Measurements from ENCODE around the gene ZDHHC14. TPM values are rescaled to one million over a fixed set of nuclear protein-coding genes. Genes with fewer than 3 reads are reported as not detected.
"Not testable (repeated sequence)": the region's sequence is repeated elsewhere in the genome, so short reads cannot be mapped to it uniquely, and the experiment has no call there.

The ZDHHC14 gene
- total RNA-seq, 1 donor from 2014 or later, result 23.5 TPM

DNA sequence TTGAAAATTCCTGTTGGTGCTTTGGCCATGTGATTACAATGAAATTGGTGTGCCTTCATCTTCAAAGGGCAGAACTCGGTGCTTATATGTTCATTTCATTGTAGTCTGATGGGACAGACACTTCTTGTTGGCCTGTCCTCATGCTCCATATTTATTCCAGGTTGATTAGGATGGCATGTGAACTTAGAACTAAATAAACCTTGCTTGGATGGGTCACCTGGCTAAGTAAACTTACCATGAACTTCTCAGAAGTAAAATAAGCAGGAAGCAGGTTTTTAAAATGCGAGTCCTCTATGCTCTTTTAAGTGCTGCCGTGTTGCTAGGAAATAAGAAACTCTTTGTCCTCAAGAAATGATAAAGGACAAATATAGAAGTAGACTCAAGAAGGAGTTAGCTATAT, 26.7 kb downstream of the ZDHHC14 start:
- DNase-seq (ENCODE audit: low spot score), result no peak

DNA sequence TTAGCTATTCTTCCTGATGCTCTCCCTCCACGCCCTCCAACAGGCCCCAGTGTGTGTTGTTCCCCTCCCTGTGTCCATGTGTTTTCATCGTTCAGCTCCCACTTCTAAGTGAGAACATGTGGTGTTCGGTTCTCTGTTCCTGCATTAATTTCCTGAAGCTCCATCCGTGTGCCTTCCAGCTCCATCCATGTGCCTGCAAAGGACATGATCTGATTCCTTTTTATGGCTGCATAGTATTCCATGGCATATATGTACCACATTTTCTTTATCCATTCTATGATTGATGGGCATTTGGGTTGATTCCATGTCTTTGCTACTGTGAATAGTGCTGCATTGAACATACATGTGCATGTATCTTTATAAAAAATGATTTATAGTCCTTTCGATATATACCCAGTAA, 27.4 kb downstream of the ZDHHC14 start:
- not testable (repeated sequence) for DNase-seq (ENCODE audit: low spot score)

- no peak for DNase-seq (ENCODE audit: low spot score)
Observed at GRCh38 chr6:157410045-157410444, 29.1 kb downstream of the ZDHHC14 start.

- DNase-seq (ENCODE audit: low spot score), result no peak
Observed at GRCh38 chr6:157411368-157411767, 30.4 kb downstream of the ZDHHC14 start.

DNA sequence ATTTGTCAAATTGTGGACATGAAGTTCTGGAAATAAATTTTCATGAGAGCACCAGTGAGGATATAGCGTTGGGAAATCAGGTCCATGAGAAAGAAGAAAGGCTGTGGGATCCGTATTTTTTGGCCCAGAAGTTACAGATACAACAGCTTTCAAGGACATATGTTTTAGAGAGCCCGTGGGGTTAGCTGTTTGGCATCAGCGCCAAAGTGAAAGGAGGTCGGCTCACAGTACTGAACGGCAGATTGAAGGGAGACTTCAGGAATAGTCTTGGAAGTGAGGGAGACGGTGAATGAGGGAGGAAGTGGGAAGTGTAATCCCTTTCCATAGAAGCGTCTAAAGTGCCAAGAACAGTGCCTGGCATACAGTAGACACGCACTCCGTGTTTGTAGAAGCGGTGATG, 31.8 kb downstream of the ZDHHC14 start:
- DNase-seq (ENCODE audit: low spot score), result no peak

GRCh38 chr6:157420497-157420896, 39.5 kb downstream of the ZDHHC14 start:
- no peak for DNase-seq (ENCODE audit: low spot score)

- no peak for DNase-seq (ENCODE audit: low spot score)
Observed at GRCh38 chr6:157424491-157425020, 43.6 kb downstream of the ZDHHC14 start.

DNA sequence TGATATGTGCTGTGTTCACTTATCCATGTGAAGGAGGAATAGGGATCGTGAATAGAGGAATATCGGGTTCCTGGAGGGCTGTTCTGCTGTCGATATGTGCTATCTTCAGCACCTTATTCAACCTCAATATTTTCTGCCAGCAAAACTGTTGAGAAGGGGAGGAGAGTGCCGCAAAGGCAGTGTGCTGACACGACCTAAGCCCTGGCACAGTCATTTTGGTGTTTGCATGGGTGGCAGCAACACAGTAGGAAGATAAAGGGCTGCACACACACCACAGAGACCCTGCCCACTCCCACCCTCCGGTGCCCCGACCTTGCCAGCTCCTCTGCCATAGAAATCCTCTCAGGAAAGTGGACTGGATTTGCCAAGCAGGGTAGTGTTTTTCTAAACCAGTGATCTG, 47.0 kb downstream of the ZDHHC14 start:
- DNase-seq (ENCODE audit: low spot score), result no peak

DNA sequence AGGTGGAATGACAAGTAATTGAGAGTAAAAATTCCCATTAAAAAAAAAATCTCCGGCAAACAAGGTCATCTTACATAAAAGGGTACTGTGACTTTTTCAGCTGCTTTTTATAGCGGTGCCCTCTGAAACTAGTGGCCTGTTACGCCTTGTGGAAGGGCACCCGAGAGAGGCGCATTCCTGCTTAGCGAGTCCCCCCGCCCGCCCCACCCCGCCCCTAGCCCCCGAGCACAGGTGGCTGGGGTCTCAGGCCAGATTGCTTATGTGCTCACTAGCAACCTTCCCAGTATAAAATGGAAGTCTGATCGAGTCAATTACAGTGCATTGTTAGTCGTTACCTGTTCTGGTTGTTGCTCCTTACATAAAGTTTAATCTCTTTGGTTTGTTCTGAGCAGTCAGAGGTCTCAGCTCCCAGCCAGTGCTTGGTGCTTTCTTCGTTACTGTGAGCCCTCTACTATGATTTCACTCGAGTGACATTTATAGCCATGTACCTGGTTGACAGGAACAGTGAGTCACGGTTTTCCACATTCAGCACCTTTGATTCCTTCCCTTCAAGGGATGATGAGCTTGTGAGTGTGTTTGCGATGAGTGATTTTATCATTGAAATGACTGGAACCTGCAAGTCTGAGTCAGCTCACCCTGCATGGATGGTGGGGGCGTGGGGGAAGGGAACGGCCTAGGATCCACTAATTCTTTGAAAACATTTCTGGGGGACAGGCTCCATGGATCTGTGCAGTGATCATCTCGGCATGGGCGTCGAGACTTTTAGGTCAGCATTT, 47.6 kb downstream of the ZDHHC14 start:
- no peak for DNase-seq (ENCODE audit: low spot score)

- no peak for DNase-seq (ENCODE audit: low spot score)
Observed at GRCh38 chr6:157429248-157429647, 48.3 kb downstream of the ZDHHC14 start.

DNA sequence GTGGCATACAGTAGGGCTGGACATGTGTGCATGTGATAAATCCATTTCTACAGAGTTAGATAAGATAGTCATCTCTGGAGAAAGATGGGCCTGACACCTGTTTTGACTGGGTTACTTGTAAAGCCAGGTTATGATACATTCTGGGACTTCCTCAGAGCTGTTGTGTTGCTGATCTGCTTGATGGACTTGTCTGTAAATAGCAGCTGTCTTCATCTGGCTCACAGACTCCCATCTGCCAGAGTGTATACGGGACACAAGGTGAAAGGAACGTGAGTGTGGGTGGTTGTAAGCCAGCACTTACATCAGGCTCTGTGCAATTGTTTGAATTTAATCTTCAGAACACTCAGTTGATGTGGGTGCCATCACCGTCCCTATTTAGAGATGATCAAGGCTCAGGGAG, 49.8 kb downstream of the ZDHHC14 start:
- DNase-seq (ENCODE audit: low spot score), result no peak

GRCh38 chr6:157432231-157432891, 51.4 kb downstream of the ZDHHC14 start:
- DNase-seq (ENCODE audit: low spot score), result no peak

DNA sequence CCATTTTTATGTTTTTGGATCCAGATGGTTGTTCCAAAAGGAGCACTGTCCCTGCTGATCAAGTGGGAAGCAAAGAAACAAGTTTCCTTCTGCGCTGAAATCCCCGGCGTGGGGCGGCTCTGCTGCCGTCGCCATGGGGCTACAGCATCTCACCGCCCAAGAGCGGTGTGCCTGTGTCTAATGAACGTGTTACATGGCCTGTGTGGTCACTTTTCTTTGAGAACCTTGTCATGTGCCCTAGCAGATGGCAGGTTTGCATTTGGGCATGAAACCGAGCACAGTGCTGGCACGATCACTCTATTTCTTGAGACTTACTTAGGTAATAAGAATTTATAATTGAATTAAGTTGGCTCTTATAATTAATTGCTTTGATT, 51.9 kb downstream of the ZDHHC14 start:
- DNase-seq (ENCODE audit: low spot score), result no peak

DNA sequence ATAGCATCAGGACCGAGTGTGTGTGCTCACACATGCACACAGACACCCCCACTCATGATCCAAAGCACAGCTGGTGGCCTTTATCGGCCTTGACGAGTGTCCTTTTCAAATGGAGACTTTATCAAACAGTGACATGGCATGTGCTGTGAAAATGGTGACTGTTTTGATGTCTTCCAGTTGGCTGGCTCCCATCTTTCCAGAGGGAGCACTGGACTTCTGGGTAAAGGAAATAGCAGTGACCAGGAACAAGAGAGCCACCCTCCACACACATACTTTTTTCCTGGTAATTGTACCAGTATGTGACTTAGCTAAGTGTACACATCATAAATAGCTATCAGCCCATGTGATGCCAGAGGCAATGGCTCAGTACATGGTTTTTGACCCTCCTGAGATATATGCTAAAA, 52.7 kb downstream of the ZDHHC14 start:
- DNase-seq (ENCODE audit: low spot score), result no peak

- peak; percentile 54 for DNase-seq (ENCODE audit: low spot score)
Observed at GRCh38 chr6:157434349-157435033, 53.5 kb downstream of the ZDHHC14 start.

- DNase-seq (ENCODE audit: low spot score), result no peak
Observed at GRCh38 chr6:157436219-157436943, 55.4 kb downstream of the ZDHHC14 start.

- no peak for DNase-seq (ENCODE audit: low spot score)
Observed at GRCh38 chr6:157436944-157437336, 56.0 kb downstream of the ZDHHC14 start.

DNA sequence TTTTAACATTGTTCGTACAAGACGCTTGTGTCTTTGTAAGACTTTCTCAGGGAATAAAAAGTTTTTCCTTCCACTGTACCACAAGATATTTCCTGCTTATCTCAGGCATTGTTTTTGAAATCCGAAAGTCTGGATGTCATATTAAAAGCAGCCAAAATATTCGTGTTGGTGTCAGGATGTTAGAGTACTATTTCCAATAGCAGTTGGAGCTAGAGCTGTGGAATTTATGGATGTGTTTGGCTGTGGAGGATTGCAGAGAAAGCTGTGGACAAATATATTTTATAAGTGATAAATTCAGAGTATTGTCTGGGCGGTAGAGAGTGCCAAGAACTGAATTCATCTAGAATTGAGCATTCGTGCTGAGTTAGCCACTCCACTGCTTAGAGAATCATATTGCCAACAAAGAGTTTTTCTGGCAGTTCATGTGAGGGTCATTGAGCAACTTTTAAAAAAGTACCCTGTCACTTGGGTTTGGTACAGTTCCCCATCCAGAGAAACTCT, 57.7 kb downstream of the ZDHHC14 start:
- DNase-seq (ENCODE audit: low spot score), result no peak

DNA sequence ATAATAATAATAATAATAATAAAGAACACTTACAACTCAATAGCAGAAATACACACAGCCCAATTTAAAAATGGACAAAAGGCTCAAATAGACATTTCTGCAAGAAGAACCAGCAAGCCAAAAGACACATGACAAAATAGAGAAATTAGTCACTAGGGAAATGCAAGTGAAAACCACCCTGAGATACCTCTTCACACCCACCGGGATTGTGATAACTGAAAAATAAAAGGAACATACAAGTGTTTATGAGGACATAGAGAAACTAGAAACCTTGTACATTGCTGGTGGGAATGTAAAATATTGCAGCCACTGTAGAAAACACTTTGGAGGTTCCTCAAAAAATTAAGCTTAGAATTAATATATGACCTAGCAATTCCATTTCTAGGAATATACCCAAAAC, 59.2 kb downstream of the ZDHHC14 start:
- no peak for DNase-seq (ENCODE audit: low spot score)

DNA sequence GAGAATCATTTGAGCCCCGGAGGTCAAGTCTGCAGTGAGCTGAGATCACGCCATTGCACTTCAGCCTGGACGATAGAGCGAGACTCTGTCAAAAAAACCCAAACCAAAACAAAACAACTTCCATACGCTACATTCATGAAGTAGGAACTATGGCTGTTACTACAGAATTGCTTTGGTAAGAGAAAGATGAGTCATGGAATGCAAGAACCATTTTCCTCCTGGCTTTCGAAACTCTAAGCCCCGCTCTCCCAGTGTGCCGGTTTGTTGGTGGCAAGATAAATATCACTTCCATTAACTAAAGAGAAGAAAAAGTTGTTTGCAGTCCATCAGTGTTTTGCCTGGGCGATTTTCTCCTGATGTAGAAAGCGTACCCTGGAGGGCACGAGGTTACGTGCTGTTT, 61.3 kb downstream of the ZDHHC14 start:
- no peak for DNase-seq (ENCODE audit: low spot score)

GRCh38 chr6:157443066-157443800, 62.2 kb downstream of the ZDHHC14 start:
- DNase-seq (ENCODE audit: low spot score), result no peak
